Sigmoid colon (tissue), 7 donors: ENCODE data around the gene IQGAP1. TPM values are rescaled to one million over a fixed set of nuclear protein-coding genes. Genes with fewer than 3 reads are reported as not detected.
"Not testable (repeated sequence)": the region's sequence is repeated elsewhere in the genome, so short reads cannot be mapped to it uniquely, and the experiment has no call there.

ENCODE experiments used
- DNase-seq: peaks from one replicate; pipeline ENCODE4 v3.0.0-alpha.2; 2019
- H3K27ac ChIP-seq, 4 donors: fragments of 200-600 bp; sonication (generic); one replicate each; pipeline ENCODE4 v1.5.1; 2016 to 2019; ENCODE audit warnings: mild to moderate bottlenecking in 1 of 4
- H3K27me3 ChIP-seq, 3 donors: fragments of 200-600 bp; sonication (generic); one replicate each; pipeline ENCODE4 v1.5.1; 2019; ENCODE audit warnings: mild to moderate bottlenecking in 1 of 3
- H3K36me3 ChIP-seq, 4 donors: fragments of 200-600 bp; sonication (generic); one replicate each; pipeline ENCODE4 v1.5.1; 2016 to 2019
- H3K4me1 ChIP-seq, 4 donors: fragments of 200-600 bp; sonication (generic); one replicate each; pipeline ENCODE4 v1.5.1; 2017 to 2019
- H3K4me3 ChIP-seq, 4 donors: fragments of 200-600 bp; sonication (generic); one replicate each; pipeline ENCODE4 v1.5.1; 2017 to 2019; ENCODE audit warnings: mild to moderate bottlenecking in 2 of 4, moderate library complexity in 1 of 4
- H3K9me3 ChIP-seq, 4 donors: fragments of 200-600 bp in 3 of 4; sonication (generic) in 3 of 4; one replicate each; pipeline versions ENCODE4 v1.5.1 to v1.6.1; 2013 to 2019
- EP300 ChIP-seq, 4 donors: sonication (generic); formaldehyde crosslinking; IDR thresholded peaks; one replicate each; pipeline ENCODE4 v1.6.1; 2017; ENCODE audit warnings: antibody characterized with exemption in 4 of 4
- POLR2A ChIP-seq, 2 donors: fragments of 450-650 bp; IDR thresholded peaks; one replicate each; pipeline ENCODE4 v1.6.1; 2016; ENCODE audit warnings: antibody characterized with exemption in 2 of 2, mild to moderate bottlenecking in 2 of 2, moderate library complexity in 2 of 2
- POLR2AphosphoS5 ChIP-seq, 4 donors: sonication (generic); formaldehyde crosslinking; IDR thresholded peaks; one replicate each; pipeline ENCODE4 v1.6.1; 2017; ENCODE audit warnings: antibody characterized with exemption in 4 of 4
- WGBS, 2 donors: extraction: QIAGEN DNeasy Blood & Tissue Kit; methylation state at CpG; one replicate each; pipeline ENCODE4 v1.1.7; 2013; 5-methylcytosine and 5-hydroxymethylcytosine counted together
- intact Hi-C: fragments of 100-400 bp; cut with DNase I; formaldehyde crosslinking; loops from one replicate; pipeline ENCODE4 v1.15.1; 2023
- polyA plus RNA-seq, 3 donors: library from polyadenylated mRNA; stranded (reverse); fragments of 200-250 nt; gene quantifications; one replicate each; pipeline ENCODE4 v1.2.3, GENCODE V29; 2013
- total RNA-seq, 4 donors: library from RNA; depleted of rRNA; stranded (reverse); fragments of >200 nt; gene quantifications; one replicate each; pipeline ENCODE4 v1.1.0, GENCODE V29; 2016
- TF ChIP-seq, protein P1 (sequence below), 4 experiments: fragments of 450-650 bp in 3 of 4; fragments of 200-600 bp in 1 of 4; IDR thresholded peaks; one replicate each; pipeline ENCODE4 v1.5.1; 2016 to 2019; ENCODE audit warnings: antibody characterized with exemption in 4 of 4, mild to moderate bottlenecking in 3 of 4, moderate library complexity in 2 of 4
- donor health status: healthy with polysubstance abuse.
- donor health status: Bipolar disorder and iron deficiency.
- donor health status: healthy.

IQGAP1 gene
- total and polyA plus RNA-seq, 7 donors, result 96.7 to 283 (median 135) TPM

DNA sequence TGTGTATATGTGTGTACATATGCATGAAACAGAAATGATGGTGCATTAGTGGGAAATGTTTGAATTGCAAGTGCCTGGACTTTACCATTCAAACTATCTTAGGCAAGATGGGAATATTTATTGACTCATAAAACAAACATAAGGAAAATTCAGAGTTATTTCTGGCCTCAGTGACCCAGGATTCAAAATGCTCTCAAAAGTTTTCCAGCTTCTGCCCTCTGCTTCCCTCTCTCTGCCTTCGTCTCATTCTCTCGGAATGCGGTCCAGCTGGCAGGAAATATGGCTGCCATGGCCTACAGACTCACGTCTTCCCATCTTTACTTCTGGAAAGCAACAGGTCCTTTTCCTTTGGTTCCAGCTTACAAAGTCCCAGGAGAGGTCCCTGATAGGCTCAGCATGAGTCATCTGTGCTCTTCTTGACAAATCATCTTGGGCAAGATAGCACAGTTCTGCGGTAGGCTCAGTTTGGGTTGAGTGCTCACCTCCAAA, 44.7 kb upstream of the IQGAP1 start:
- no peaks in the 10 kb centered on the region for H3K4me1 ChIP-seq
- H3K27ac ChIP-seq, result no peak overlapping the region
- no peak for TF ChIP-seq POLR2AphosphoS5 (IDR thresholded peaks at IDR 0.05)
- no peak for TF ChIP-seq EP300 (IDR thresholded peaks at IDR 0.05)
- TF ChIP-seq POLR2A (IDR thresholded peaks at IDR 0.05), result no peak
- TF ChIP-seq, protein P1, sequence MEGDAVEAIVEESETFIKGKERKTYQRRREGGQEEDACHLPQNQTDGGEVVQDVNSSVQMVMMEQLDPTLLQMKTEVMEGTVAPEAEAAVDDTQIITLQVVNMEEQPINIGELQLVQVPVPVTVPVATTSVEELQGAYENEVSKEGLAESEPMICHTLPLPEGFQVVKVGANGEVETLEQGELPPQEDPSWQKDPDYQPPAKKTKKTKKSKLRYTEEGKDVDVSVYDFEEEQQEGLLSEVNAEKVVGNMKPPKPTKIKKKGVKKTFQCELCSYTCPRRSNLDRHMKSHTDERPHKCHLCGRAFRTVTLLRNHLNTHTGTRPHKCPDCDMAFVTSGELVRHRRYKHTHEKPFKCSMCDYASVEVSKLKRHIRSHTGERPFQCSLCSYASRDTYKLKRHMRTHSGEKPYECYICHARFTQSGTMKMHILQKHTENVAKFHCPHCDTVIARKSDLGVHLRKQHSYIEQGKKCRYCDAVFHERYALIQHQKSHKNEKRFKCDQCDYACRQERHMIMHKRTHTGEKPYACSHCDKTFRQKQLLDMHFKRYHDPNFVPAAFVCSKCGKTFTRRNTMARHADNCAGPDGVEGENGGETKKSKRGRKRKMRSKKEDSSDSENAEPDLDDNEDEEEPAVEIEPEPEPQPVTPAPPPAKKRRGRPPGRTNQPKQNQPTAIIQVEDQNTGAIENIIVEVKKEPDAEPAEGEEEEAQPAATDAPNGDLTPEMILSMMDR (IDR thresholded peaks at IDR 0.05), result no peak
- H3K36me3 ChIP-seq, result no peaks in the 10 kb centered on the region
- H3K4me3 ChIP-seq, result no peak overlapping the region
- WGBS, 2 donors, result 88 to 96% methylated on average over 5 of the region's 5 CpGs
- H3K27me3 ChIP-seq, result no peaks in the 10 kb centered on the region
- DNase-seq, result no peak
- intact Hi-C loops, result no loop called here
- H3K9me3 ChIP-seq, result no peaks in the 10 kb centered on the region

DNA sequence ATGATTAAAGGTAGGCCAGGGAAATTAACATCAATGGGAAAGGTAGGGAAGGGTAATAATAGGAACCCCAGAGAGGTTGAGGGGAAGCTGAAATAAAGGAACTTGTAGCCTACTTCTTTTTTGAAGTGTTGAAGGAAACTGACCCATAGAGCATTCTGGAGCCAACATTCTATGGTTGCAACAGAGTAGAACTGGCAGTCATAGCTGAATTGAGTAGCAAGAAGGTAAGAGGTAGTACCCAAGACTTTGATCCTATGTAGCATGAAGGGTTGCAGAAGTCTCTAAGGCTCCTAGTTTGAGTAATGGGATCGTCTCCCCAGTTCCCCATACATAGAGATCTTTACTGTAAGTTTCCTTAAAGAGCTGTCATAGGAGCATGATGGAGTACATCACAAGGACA, 43.4 kb upstream of the IQGAP1 start:
- TF ChIP-seq POLR2AphosphoS5 (IDR thresholded peaks at IDR 0.05), result no peak
- TF ChIP-seq, protein P1 (IDR thresholded peaks at IDR 0.05), result no peak
- TF ChIP-seq EP300 (IDR thresholded peaks at IDR 0.05), result no peak
- TF ChIP-seq POLR2A (IDR thresholded peaks at IDR 0.05), result no peak
- WGBS, 2 donors, result 84 to 96% methylated on average over 1 of the region's 1 CpG
- Histone ChIP-seq H3K36me3 (no peaks in the 10 kb centered on the region), H3K9me3 (no peaks in the 10 kb centered on the region), H3K4me1 (no peaks in the 10 kb centered on the region), H3K27ac (no peak overlapping the region), H3K27me3 (no peaks in the 10 kb centered on the region), H3K4me3 (no peak overlapping the region)
- intact Hi-C loops, result no loop called here
- DNase-seq, result no peak

DNA sequence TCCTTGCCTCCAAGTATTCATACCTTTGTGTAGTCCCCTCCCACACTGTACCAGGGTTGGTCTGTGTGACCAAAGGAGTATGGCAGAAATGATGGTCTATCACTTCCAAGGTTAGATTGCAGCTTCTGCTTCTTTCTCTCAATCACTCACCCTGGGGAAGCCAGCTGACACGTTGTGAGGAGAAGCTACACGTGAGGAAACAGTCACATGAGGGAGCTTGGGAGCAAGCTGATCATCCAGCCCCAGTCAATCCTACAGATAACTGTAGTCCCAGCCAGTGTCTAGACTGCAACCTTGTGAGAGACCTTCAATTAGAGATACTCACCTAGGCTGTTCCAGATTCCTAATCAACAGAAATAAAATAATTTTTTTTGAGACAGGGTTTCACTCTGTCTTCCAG, 42.2 kb upstream of the IQGAP1 start:
- H3K4me1 ChIP-seq, result no peaks in the 10 kb centered on the region
- no peak overlapping the region for H3K4me3 ChIP-seq
- H3K36me3 ChIP-seq, result no peaks in the 10 kb centered on the region
- intact Hi-C loops, result no loop called here
- TF ChIP-seq EP300 (IDR thresholded peaks at IDR 0.05) (no peak), POLR2AphosphoS5 (IDR thresholded peaks at IDR 0.05) (no peak), POLR2A (IDR thresholded peaks at IDR 0.05) (no peak)
- TF ChIP-seq, protein P1 (IDR thresholded peaks at IDR 0.05), result no peak
- H3K9me3 ChIP-seq, result no peaks in the 10 kb centered on the region
- no peak overlapping the region for H3K27ac ChIP-seq
- DNase-seq, result no peak
- no peaks in the 10 kb centered on the region for H3K27me3 ChIP-seq
- 20 to 45% methylated on average over 2 of the region's 2 CpGs for WGBS, 2 donors

DNA sequence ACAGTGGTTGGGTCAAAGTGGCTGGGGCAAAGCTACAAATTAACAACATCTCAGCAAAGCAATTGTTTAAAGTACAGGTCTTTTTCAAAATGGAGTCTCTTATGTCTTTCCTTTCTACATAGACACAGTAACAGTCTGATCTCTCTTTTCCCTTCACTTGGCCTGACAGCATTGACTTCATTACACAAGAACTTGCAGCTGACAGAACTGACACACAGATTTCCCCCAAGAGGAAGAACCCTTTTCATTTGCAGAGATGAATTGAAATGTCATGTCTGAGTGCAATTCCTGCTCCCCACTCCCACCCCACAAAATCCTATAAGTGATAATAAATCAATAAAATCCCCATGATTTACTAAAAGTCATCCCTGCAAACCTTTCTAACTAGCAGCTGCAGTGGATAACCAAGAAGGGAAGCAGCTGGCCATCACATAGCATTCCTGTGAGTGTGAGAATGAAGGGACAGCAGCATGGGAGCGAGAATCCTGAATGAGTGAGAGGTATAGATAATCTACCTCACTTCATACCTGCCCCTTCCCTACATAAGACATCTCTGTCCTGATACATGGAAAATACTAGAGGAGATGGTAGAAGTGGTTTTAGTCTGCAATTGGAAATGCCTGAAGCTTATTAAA, 40.5 kb upstream of the IQGAP1 start:
- DNase-seq, H3K9me3 ChIP-seq, H3K36me3 ChIP-seq, H3K4me1 ChIP-seq, intact Hi-C loops, H3K4me3 ChIP-seq, H3K27ac ChIP-seq, H3K27me3 ChIP-seq: not testable (repeated sequence)
- 95 to 97% methylated on average over 1 of the region's 1 CpG for WGBS, 2 donors

DNA sequence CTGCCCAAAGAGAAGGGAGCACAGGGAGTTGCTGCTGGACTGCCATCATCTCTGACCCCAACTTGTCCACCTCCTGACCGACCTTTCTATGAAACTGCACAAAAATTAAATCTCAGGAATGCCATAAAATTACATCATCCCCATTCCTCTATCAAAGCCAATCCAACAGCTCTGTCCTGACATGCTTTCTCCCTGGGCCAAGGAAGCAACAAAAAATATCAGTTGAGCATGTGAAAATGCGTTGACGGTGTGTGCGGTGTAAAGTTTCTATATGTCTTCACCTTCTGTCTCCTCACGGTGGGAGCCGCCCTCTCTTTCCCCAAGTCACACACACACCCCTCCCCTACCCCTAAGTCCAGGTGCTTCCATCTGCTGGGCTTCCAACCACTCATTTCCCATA, 39.6 kb upstream of the IQGAP1 start:
- Histone ChIP-seq H3K27ac (no peak overlapping the region), H3K4me3 (no peak overlapping the region), H3K4me1 (peaks cover 0 to 12% (median 5%) of the 10 kb centered on the region in 4 donors), H3K9me3 (no peaks in the 10 kb centered on the region), H3K36me3 (no peaks in the 10 kb centered on the region), H3K27me3 (no peaks in the 10 kb centered on the region)
- WGBS, 2 donors, result 89 to 93% methylated on average over 6 of the region's 6 CpGs
- no peak for DNase-seq
- intact Hi-C loops, result no loop called here
- TF ChIP-seq EP300 (IDR thresholded peaks at IDR 0.05) (no peak), POLR2AphosphoS5 (IDR thresholded peaks at IDR 0.05) (no peak), POLR2A (IDR thresholded peaks at IDR 0.05) (no peak)

DNA sequence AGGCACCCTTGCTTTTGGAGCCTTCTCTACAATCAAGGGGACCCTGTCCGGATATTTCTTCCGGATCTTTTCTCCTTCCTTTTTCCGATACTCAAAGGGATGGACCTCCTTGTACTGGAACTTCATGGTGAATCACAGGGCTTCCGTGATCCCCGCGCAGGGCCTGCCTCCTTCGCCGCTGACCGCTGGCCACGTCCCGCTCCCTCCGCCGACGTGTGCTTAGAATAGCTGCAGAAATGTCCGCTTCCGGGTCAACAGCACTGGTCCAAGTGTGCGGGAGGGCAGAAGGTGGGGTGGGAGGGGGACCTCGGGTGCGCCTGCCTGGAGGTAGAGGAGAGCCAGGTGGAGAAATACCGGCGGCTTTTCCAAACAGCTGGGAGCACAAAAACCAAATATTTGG, 39.0 kb upstream of the IQGAP1 start:
- H3K4me1 ChIP-seq, result peaks cover 0 to 12% (median 5%) of the 10 kb centered on the region in 4 donors
- no peaks in the 10 kb centered on the region for H3K36me3 ChIP-seq
- intact Hi-C loops, result no loop called here
- H3K9me3 ChIP-seq, result no peaks in the 10 kb centered on the region
- TF ChIP-seq EP300 (IDR thresholded peaks at IDR 0.05) (no peak), POLR2AphosphoS5 (IDR thresholded peaks at IDR 0.05) (no peak), POLR2A (IDR thresholded peaks at IDR 0.05) (no peak)
- TF ChIP-seq, protein P1 (IDR thresholded peaks at IDR 0.05), result no peak
- DNase-seq, result no peak
- H3K27ac ChIP-seq, result no peak overlapping the region
- H3K27me3 ChIP-seq, result no peaks in the 10 kb centered on the region
- H3K4me3 ChIP-seq, result no peak overlapping the region
- 94 to 95% methylated on average over 21 of the region's 21 CpGs for WGBS, 2 donors
